8988T (cell line): ENCODE results near the gene LRRN4CL.
"Not testable (repeated sequence)": the region's sequence is repeated elsewhere in the genome, so short reads cannot be mapped to it uniquely, and the experiment has no call there.

Experiments used
- DNase-seq: peaks from one replicate; pipeline ENCODE4 v3.0.0; 2011

LRRN4CL gene

DNA sequence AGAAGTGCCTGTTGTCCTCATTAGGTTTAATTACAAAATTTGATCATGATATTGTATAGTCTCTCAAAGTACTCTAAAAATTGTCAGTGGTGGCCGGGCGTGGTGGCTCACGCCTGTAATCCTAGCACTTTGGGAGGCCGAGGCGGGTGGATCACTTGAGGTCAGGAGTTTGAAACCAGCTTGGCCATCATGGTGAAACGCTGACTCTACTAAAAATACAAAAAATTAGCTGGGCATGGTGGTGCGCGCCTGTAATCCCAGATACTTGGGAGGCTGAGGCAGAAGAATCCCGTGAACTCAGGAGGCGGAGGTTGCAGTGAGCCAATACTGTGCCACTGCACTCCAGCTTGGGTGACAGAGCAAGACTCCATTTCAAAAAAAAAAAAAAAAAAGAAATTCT lies 13.9 kb downstream of the LRRN4CL start:
- not testable (repeated sequence) for DNase-seq

DNA sequence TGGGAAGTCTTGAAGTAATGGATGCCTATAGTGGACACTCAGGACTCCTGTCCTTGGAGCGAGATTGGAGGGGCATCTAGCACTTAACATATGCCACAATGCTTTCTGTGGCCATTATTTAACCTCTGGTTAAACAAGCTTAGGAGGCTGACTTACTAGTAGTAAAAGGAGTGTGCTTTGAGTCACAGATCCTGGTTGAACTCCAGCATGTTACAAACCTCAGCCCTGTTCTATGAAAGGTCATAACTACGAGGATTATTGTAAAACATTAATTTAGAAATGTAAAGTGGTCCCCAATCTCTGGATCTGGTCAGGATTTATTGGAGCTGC lies 16.2 kb downstream of the LRRN4CL start:
- DNase-seq, result no peak

DNA sequence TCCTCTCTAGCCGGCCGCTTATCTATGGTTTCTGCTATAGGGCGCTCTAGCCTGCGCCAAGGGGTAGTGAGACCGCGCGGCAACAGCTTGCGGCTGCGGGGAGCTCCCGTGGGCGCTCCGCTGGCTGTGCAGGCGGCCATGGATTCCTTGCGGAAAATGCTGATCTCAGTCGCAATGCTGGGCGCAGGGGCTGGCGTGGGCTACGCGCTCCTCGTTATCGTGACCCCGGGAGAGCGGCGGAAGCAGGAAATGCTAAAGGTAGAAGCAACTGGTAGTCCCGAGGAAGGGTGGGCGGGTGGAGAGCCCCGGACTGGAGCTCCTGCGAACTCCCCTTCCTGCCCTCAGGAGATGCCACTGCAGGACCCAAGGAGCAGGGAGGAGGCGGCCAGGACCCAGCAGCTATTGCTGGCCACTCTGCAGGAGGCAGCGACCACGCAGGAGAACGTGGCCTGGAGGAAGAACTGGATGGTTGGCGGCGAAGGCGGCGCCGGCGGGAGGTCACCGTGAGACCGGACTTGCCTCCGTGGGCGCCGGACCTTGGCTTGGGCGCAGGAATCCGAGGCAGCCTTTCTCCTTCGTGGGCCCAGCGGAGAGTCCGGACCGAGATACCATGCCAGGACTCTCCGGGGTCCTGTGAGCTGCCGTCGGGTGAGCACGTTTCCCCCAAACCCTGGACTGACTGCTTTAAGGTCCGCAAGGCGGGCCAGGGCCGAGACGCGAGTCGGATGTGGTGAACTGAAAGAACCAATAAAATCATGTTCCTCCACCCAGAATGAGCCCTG lies 17.5 kb downstream of the LRRN4CL start, which contains the start of the genes LBHD1 and UQCC3:
LBHD1 (minus strand) TSS at position 660 of the 782 bp plus-strand sequence. CDS start 2,236 bp downstream, outside the sequence.
UQCC3 (plus strand) TSS at position 66 of the 782 bp plus-strand sequence; CDS start at position 139, 73 bp downstream.
- DNase-seq, result peak; percentile 90

GRCh38 chr11:62671236-62671607 lies 18.1 kb downstream of the LRRN4CL start:
- DNase-seq, result no peak

- no peak for DNase-seq
Observed at GRCh38 chr11:62669420-62670161, 19.7 kb downstream of the LRRN4CL start.

DNA sequence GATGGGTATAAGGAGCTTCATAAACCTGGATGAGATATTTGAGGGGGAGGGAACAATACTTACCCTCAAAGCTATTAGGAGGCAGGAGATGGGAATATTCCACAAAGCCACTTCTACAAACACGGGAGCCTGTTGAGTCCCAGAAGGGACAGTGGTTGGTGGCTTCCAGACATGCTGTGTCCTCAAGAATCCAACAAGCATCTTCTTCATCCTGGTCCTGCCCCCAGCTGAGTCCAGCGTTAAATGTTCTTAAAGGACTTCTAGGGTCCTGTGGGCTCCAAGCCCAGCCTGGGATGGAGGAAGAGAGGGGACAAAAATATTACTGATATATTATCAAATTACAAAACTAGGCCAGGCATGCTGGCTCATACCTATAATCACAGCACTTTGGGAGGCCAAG lies 21.9 kb downstream of the LRRN4CL start:
- DNase-seq, result no peak

DNA sequence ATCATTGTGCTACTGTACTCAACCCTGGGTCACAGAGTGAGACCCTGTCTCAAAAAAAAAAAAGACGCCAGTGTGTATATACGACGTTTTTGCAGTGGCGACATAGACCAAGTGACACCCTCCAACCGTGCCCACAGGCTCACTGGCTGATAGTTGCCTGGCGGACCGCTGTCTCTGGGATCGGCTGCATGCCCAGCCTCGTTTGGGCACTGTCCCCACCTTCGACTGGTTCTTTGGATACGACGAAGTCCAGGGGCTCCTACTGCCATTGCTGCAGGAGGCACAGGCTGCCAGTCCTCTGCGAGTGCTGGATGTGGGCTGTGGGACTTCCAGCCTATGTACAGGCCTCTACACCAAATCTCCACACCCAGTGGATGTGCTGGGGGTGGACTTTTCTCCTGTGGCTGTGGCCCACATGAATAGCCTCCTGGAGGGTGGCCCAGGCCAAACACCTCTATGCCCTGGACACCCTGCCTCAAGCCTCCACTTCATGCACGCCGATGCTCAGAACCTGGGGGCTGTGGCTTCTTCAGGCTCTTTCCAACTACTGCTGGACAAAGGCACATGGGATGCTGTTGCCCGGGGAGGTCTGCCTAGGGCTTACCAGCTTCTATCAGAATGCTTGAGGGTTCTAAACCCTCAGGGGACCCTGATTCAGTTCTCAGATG lies 22.9 kb downstream of the LRRN4CL start:
- no peak for DNase-seq

- DNase-seq, result no peak
Observed at GRCh38 chr11:62665599-62666258, 23.6 kb downstream of the LRRN4CL start.

- peak; percentile 91 for DNase-seq
Observed at GRCh38 chr11:62665075-62665598, 24.2 kb downstream of the LRRN4CL start, which contains the start of the genes C11orf98 and CSKMT. Gene C11orf98 (minus strand): TSS chr11:62665210. CDS start chr11:62665169, 41 bp downstream. Gene CSKMT (plus strand): TSS chr11:62665312. CDS start chr11:62665880, 568 bp downstream.

GRCh38 chr11:62664405-62665074 lies 24.8 kb downstream of the LRRN4CL start:
- DNase-seq, result no peak

DNA sequence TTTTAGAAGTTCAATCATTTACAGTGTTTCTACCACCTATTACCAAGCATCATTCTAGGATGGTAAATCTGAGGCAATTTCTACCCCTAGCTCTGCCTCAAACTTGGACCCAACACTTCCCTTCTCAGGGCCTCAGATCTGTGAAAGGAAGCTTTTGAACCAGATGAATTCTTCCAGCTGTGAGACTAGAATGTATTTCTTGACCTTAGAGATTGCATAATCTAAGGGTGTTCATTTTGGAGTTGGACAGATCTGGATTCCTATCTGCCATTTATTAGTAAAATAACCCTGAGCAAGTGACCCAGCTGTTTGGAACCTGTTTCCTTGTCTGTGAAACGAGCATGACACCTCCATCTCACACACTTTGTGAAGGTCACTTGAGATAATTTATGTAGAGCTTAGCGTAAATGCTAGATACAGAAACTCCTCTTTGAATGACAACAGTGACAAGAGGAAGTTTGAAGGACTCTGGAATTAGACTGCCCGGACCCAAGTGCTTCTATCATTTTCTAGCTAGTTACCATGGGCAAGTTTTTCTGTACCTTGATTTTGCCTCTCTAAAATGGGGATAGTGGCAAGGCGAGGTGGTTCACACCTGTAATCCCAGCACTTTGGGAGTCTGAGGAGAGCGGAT lies 32.4 kb downstream of the LRRN4CL start:
- DNase-seq, result no peak

DNA sequence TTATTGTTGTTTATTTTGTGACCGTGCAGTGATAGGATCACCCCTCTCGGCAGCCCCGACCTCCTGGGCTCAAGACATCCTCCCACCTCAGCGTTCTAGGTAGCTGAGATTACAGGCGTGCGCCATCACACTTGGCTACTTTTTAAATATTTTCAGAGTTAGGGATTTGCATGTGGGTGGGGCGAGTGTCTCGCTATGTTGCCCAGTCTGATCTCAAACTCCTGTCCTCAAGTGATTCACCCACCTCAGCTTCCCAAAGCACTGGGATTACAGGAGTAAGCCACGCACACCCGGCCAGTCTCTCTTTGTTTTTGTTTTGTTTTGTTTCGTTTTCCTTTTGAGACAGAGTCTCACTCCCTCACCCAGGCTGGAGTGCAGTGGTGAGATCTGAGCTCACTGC lies 35.0 kb downstream of the LRRN4CL start:
- DNase-seq, result no peak

- no peak for DNase-seq
Observed at GRCh38 chr11:62652161-62653006, 36.9 kb downstream of the LRRN4CL start.

GRCh38 chr11:62650283-62650682 lies 39.0 kb downstream of the LRRN4CL start:
- DNase-seq, result not testable (repeated sequence)

DNA sequence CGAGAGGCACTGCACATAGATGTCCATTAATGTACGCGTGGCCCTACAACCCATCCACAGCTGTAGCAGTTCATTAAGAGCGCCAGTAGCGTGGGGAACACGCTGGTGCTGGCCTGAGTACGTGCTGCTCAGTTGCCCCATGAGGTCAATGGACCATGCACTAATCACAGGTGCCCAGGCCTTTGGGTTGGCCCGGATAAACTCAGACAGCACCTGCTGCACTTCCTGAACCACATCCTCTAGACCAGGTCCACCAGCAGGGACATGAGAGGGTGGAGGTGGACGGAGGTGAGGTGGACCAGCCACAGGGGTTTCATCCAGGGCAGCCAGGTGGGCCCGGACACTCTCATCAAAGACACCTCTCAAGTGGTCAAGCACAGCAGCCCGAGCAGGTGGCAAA lies 39.8 kb downstream of the LRRN4CL start:
- DNase-seq, result no peak

GRCh38 chr11:62648967-62649364 lies 40.4 kb downstream of the LRRN4CL start:
- DNase-seq, result no peak

DNA sequence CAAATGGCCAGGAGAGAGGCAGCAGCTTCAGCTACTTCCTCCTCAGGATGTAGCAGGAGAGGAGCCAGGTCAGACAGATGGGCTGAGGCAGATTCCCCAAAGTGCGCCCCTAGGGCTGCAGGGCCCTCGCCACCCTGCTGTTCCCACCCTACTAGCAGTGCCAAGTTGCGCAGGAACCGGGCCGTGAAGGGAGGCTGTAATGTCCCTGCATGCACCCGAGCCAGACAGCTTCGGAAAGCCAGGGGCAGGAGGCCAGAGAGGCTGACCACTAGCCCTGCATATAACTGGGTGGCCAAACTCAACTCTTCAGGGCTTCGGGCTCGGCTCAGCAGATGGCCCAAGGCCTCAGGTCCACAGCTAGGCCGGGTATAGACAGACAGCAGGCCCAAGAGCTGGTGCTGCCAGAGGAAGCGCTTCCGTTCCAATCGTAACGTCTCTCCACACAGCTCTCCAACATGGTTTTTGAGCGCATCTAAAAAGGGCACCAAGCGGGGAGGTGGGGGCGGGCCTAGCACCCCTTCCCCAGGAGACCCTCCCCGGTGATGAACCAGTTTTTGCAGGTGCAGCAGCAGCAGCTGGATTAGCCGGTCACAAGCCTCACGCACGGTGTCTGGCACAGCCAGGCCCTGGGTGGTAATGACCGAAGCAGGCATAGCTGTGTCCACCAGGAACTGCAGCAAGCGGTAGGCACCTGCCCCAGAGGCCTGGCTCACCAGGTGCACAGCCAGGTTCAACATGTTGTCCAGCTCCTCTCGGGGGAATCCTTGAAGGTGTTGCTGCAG lies 41.0 kb downstream of the LRRN4CL start:
- no peak for DNase-seq

DNA sequence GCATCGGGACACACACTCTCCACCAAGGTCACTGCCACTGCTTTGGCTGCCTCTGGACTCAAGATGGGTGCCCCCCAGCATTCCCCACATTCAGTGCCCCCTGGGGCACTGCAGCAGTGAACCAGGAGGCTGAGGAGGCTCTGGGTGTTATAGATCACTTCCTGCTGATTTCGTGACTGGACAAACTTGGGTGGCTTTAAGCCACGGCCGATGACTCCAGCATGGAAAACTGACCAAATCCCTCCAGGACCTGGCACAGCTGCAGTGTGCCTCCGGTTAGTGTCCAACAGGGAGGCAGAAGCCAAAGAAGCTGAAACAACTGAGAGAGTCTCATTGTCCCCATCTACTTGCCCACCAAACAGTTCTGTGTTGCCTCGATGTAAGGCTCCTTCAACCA lies 41.7 kb downstream of the LRRN4CL start:
- DNase-seq, result no peak

GRCh38 chr11:62646825-62647608 lies 42.3 kb downstream of the LRRN4CL start:
- no peak for DNase-seq
